Spleen (tissue), 11 donors: Measurements from ENCODE around the gene PPEF1. TPM values are rescaled to one million over a fixed set of nuclear protein-coding genes. Genes with fewer than 3 reads are reported as not detected.
A peak's percentile ranks its signal among the peaks of the same experiment; 100 is the strongest.

Experiments used
- DNase-seq: peaks from one replicate; pipeline ENCODE4 v3.0.0-alpha.2; 2020
- H3K27ac ChIP-seq, 8 donors: fragments of 200-600 bp; sonication (generic) in 7 of 8; 1 replicate in 4 of 8; 2 replicates in 4 of 8; pipeline versions ENCODE4 v1.5.0 to v1.8.0; 2016 to 2021; ENCODE audit warnings: inconsistent platforms in 4 of 8, mild to moderate bottlenecking in 4 of 8, moderate library complexity in 1 of 8
- H3K27me3 ChIP-seq, 7 donors: fragments of 200-600 bp; sonication (generic) in 6 of 7; replicated peaks in 1 of 7; 1 replicate in 4 of 7; 2 replicates in 3 of 7; pipeline versions ENCODE4 v1.5.0 to v1.8.0; 2016 to 2021; ENCODE audit warnings: inconsistent platforms in 3 of 7, mild to moderate bottlenecking in 1 of 7
- H3K36me3 ChIP-seq, 6 donors: fragments of 200-600 bp; sonication (generic) in 5 of 6; 1 replicate in 4 of 6; 2 replicates in 2 of 6; pipeline versions ENCODE4 v1.5.0 to v1.8.0; 2016 to 2021; ENCODE audit warnings: inconsistent platforms in 2 of 6
- H3K4me1 ChIP-seq, 6 donors: fragments of 200-600 bp; sonication (generic) in 5 of 6; 1 replicate in 3 of 6; 2 replicates in 3 of 6; pipeline versions ENCODE4 v1.5.0 to v1.8.0; 2016 to 2021; ENCODE audit warnings: inconsistent platforms in 3 of 6
- H3K4me3 ChIP-seq, 8 donors: fragments of 200-600 bp; sonication (generic) in 7 of 8; 1 replicate in 4 of 8; 2 replicates in 4 of 8; pipeline versions ENCODE4 v1.5.0 to v1.8.0; 2016 to 2021; ENCODE audit warnings: inconsistent platforms in 4 of 8, mild to moderate bottlenecking in 4 of 8, moderate library complexity in 2 of 8
- H3K9me3 ChIP-seq, 8 donors: fragments of 200-600 bp; sonication (generic) in 7 of 8; 1 replicate in 4 of 8; 2 replicates in 4 of 8; pipeline versions ENCODE4 v1.5.0 to v1.8.0; 2016 to 2021; ENCODE audit warnings: inconsistent platforms in 4 of 8
- POLR2A ChIP-seq, 3 donors: fragments of 450-650 bp; IDR thresholded peaks; one replicate each; pipeline ENCODE4 v1.5.1; 2017; ENCODE audit warnings: antibody characterized with exemption in 3 of 3, mild to moderate bottlenecking in 1 of 3
- POLR2AphosphoS5 ChIP-seq, 3 donors: sonication (generic); formaldehyde crosslinking; IDR thresholded peaks; one replicate each; pipeline ENCODE4 v1.5.1; 2017; ENCODE audit warnings: antibody characterized with exemption in 3 of 3
- WGBS, 5 donors: extraction: QIAGEN DNeasy Blood & Tissue Kit in 3 of 5; methylation state at CpG; one replicate each; pipeline versions ENCODE4 v1.1.5 to v1.1.7; 2013 to 2018; 5-methylcytosine and 5-hydroxymethylcytosine counted together
- intact Hi-C: fragments of 100-400 bp; cut with DNase I; formaldehyde crosslinking; loops from one replicate; pipeline ENCODE4 v1.15.0; 2023; ENCODE audit warnings: low total_unique reads
- polyA plus RNA-seq, 3 donors: library from polyadenylated mRNA; stranded (reverse); fragments of 200-250 nt; gene quantifications; one replicate each; pipeline ENCODE4 v1.2.1, GENCODE V29; 2013
- total RNA-seq, 7 donors: library from RNA; depleted of rRNA in 3 of 7; stranded (reverse); fragments of >200 nt in 3 of 7; fragmentation: NEBNext Ultra II Directional in 4 of 7; extraction: Animal tissue kit (Norgen Biotek cat#: 25700) in 4 of 7; gene quantifications; one replicate each; pipeline versions ENCODE4 v1.1.0 to v1.2.1, GENCODE V29; 2016 to 2021
- TF ChIP-seq, protein P1 (sequence below), 11 experiments: fragments of 200-600 bp in 7 of 11; fragments of 450-650 bp in 4 of 11; sonication (generic) in 4 of 11; IDR thresholded peaks in 8 of 11; conservative IDR thresholded peaks in 3 of 11; 1 replicate in 7 of 11; 2 replicates in 4 of 11; pipeline versions ENCODE4 v1.4.0 to v1.8.0; 2016 to 2021; ENCODE audit warnings: antibody characterized with exemption in 11 of 11, inconsistent platforms in 4 of 11, mild to moderate bottlenecking in 1 of 11
- donor health status: healthy with polysubstance abuse.
- donor health status: DM: no; HTN: no; CAD: no; lungs with moderate emphysema.
- donor health status: DM: no; HTN: no; CAD: no.
- donor health status: Bipolar disorder and iron deficiency.
- donor health status: healthy.
- donor health status: DM: no; HTN: no; CAD: no.
- donor health status: DM: yes; HTN: yes; CAD: no.

Gene PPEF1
- total and polyA plus RNA-seq, 10 donors, result 0.10 to 2.7 (median 0.41) TPM; not detected in 4

DNA sequence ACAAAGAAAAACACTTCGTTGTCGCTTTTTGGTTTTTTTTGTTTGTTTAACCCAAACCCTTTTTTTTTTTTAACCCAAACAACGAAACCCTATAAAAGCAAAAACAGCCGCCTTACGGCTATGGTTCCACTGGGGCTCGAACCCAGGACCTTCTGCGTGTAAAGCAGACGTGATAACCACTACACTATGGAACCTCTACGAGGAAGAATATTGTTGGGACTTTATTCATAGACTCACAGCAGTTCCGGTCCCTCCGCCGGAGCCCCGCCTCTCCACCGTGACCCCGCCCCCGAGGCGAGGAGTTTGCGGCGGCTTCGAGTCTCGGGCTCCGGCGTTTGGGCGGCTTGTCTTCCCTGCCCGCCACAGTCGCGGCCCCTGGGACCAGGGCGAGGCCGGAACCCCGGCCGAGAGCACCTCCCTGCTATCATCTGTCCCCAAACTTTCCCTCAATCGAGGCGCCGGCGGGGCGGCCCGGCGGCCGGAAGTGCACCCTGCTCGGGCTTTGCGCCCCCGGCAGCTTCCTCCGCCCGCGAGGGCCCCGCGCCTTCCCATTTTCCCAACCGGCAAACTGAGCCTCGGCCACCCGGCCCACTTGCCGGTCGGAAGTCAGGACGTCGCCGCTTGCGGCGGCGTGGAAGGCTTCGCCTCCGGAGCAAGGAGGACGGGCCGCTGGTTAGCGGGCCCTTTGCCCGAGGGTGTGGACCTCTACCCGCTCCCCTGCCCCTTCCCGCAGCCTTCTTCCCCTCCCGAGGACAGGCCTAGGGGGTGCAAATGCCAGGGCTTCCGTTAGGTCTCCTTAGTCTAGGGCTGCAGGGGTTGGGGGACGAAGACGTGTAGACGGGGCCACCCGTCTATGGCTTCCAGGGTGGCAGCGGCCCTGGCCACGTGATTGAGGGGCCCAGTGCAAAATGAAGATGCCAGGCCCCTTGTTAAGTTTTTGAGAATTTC lies 32.4 kb upstream of the PPEF1 start:
- Histone ChIP-seq H3K4me3 (peak overlapping the region; percentile 35 to 78 (median 50)), H3K36me3 (no peaks in the 10 kb centered on the region), H3K27ac (peak overlapping the region; percentile 30 to 95 (median 91)), H3K27me3 (no peaks in the 10 kb centered on the region), H3K9me3 (no peaks in the 10 kb centered on the region), H3K4me1 (peaks cover 0 to 7% (median 2%) of the 10 kb centered on the region in 6 donors)
- TF ChIP-seq POLR2AphosphoS5 (IDR thresholded peaks at IDR 0.05), result peak; percentile 77 to 88 (median 81)
- TF ChIP-seq, protein P1, sequence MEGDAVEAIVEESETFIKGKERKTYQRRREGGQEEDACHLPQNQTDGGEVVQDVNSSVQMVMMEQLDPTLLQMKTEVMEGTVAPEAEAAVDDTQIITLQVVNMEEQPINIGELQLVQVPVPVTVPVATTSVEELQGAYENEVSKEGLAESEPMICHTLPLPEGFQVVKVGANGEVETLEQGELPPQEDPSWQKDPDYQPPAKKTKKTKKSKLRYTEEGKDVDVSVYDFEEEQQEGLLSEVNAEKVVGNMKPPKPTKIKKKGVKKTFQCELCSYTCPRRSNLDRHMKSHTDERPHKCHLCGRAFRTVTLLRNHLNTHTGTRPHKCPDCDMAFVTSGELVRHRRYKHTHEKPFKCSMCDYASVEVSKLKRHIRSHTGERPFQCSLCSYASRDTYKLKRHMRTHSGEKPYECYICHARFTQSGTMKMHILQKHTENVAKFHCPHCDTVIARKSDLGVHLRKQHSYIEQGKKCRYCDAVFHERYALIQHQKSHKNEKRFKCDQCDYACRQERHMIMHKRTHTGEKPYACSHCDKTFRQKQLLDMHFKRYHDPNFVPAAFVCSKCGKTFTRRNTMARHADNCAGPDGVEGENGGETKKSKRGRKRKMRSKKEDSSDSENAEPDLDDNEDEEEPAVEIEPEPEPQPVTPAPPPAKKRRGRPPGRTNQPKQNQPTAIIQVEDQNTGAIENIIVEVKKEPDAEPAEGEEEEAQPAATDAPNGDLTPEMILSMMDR (IDR thresholded peaks at IDR 0.05 in 8 of 11, conservative IDR thresholded peaks at IDR 0.05 in 3 of 11), result no peak
- DNase-seq, result peak; percentile 93
- intact Hi-C loops, result no loop called here
- 0 to 37% (median 1%) methylated on average over 34 to 74 of the region's 74 CpGs for WGBS, 5 donors

DNA sequence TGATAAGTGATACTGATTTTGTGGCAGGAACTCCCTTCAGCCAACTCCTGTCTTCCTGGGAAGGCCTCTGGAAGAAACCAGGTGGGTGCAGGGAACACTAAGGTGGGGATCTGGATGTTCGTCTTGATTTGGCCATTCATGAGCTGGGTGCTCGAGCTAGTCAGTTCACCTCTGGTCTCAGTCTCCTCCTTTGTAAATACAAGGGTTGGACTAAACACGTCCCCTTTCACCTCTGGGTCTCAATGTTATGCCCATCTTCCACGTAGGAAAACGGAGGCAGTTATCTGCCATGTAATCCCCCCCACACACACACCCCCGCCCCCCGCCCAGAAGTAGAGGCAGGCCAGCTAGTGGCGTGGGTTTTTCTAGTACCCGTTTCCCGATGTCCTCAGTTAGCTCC lies 31.4 kb upstream of the PPEF1 start:
- Histone ChIP-seq H3K27ac (peak overlapping the region in 2 of 8 donors; percentile 93), H3K4me1 (peaks cover 0 to 7% (median 2%) of the 10 kb centered on the region in 6 donors), H3K36me3 (no peaks in the 10 kb centered on the region), H3K9me3 (no peaks in the 10 kb centered on the region), H3K4me3 (peak overlapping the region in 1 of 8 donors; percentile 78), H3K27me3 (no peaks in the 10 kb centered on the region)
- TF ChIP-seq, protein P1 (IDR thresholded peaks at IDR 0.05 in 8 of 11, conservative IDR thresholded peaks at IDR 0.05 in 3 of 11), result no peak
- TF ChIP-seq POLR2A (IDR thresholded peaks at IDR 0.05), result no peak
- TF ChIP-seq POLR2AphosphoS5 (IDR thresholded peaks at IDR 0.05), result no peak
- 78 to 93% (median 80%) methylated on average over 10 of the region's 10 CpGs for WGBS, 5 donors
- intact Hi-C loops, result no loop called here
- no peak for DNase-seq

DNA sequence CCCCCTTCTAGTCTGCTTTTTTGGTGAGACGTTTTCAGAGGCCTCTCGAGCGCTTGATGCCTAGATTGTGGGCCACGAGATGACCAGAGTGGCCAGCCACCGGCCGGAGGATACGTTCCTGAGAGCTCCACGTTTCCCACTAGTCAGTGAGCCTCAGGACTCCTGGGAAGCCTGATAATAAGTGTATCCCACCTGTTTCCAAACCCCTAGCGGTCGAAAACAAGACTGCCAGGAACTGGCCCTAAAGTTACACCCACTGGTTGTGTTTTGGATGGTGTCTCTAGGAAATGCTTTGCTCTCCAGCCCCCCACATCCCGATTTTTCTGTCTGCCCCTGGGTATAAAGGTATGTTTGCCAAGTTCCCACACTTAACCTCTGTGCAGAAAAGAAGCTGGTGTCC lies 31.0 kb upstream of the PPEF1 start:
- WGBS, 5 donors, result 56 to 68% (median 64%) methylated on average over 9 to 11 of the region's 11 CpGs
- intact Hi-C loops, result no loop called here

More for the DNA sequence above, 31.0 kb upstream of the PPEF1 start:
- H3K27ac ChIP-seq, result no peak overlapping the region
- no peaks in the 10 kb centered on the region for H3K9me3 ChIP-seq
- peaks cover 0 to 7% (median 2%) of the 10 kb centered on the region in 6 donors for H3K4me1 ChIP-seq
- TF ChIP-seq POLR2AphosphoS5 (IDR thresholded peaks at IDR 0.05) (no peak), POLR2A (IDR thresholded peaks at IDR 0.05) (no peak)
- TF ChIP-seq, protein P1 (IDR thresholded peaks at IDR 0.05 in 8 of 11, conservative IDR thresholded peaks at IDR 0.05 in 3 of 11), result no peak
- H3K4me3 ChIP-seq, result no peak overlapping the region
- H3K36me3 ChIP-seq, result no peaks in the 10 kb centered on the region
- no peaks in the 10 kb centered on the region for H3K27me3 ChIP-seq
- no peak for DNase-seq
